Activated CD4-positive, CD25-positive, alpha-beta regulatory T cell treated with anti-CD3 and anti-CD28 coated beads, Interleukin-2, amount 50 U/mL, for 72 hours (primary cell): Measurements from ENCODE around the gene GLIS1.

ENCODE experiments used
- DNase-seq: peaks from one replicate; pipeline ENCODE4 v3.0.0; 2021

The GLIS1 gene

DNA sequence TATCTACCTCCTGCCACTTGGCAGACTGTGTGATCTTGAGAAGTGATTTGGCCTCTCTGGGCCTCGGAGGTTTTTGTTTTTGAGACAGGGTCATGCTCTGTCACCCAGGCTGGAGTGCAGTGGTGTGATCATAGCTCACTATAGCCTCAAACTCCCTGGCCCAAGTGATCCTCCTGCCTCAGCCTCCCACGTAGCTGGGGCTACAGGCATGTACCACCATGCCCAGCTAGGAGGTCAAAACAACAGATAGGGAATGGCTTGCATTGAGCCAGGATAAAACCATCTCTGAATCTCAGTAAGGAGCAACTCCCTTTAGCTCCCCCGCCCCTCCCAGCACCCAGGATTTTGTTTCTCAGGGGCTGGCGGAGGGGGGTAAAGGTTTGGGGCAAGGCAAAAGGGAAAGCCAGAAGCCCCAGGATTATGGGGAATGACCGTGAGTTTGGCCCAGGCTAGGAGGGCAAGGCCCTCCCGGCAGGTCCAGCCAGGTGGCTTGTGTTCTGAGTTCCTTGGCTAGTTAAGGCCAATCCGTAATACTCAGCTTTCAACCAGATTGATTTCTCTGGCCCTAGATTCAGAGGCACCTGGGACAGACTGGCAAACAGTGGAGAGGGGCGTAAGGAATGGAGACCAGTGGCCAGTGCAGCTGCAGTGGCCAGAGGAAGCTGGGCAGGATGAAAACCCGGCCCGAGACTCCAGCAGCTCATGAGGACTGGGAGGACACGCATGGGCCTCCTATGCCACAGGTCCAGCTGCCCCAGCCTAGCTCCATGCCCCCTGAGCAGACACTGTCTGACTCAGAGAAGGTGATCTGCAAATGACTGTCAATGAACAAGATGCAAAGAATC, 149.7 kb downstream of the GLIS1 start:
- DNase-seq = no peak

DNA sequence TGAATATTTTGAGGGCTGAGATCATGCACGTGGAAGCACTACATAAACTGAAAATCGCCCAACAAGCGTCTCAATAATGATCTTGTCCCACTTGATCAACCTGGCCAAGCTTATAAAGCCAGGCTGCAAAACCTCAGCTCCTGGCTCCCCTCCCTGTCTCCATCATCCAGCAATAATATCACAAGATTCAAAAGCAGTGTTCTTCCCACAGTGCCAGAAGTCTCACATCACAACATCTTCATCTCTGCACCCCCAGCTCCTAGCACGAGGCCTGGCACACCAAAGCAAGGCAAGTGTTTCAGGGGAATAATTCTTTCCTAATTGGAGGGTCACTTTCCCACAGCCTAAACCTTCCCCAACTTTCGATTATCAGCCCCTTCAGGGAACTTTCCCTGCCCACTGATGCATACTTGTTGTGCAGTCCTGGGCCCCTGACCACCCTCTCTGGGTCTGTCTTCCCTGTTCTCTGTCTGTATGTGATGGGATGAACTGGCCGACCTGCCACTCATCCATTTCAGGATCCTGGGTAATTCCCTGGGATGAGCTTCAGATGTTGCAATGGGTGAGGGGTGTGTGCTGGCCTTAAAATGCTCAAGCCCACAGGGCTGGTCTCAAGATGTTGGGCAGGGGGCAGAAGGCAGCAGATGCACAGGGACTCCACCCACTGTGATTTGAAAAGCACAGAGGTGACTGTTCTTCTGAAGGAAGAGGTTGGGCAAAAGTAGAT, 150.7 kb downstream of the GLIS1 start:
- no peak for DNase-seq

DNA sequence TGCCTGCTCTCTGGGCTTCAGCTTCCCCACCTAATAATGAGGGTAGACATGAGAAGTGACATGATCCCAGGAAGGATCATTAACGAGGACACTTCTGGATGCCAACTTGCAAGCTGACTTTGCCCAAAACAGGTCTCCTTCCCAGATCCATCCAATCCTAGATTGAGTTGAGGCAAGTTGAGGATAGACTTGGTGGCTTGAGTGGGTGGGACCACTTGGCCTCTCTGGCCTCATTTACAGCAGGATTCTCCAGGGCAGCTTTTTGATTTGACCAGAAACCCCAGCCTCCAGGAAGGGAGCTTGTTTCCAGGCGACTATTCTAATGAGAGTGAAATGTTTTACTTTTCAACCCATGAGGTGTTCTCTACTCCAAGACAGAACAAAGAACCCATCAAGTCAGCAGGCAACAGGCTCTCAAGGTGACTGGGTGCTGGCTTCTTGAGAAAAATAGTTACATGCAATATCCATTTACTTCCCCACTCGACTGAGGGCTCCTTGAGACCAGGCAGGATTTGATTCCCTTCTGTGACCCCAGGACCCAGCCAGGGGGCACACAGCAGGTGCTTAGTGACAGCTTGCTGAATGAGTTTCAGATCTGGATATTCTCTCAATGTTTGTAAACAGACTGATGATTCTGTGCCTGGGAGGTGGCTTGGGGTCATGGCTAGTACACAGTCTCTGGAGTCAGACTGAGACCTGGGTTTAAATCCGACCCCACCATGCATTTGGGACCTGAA, 151.5 kb downstream of the GLIS1 start:
- DNase-seq = no peak

DNA sequence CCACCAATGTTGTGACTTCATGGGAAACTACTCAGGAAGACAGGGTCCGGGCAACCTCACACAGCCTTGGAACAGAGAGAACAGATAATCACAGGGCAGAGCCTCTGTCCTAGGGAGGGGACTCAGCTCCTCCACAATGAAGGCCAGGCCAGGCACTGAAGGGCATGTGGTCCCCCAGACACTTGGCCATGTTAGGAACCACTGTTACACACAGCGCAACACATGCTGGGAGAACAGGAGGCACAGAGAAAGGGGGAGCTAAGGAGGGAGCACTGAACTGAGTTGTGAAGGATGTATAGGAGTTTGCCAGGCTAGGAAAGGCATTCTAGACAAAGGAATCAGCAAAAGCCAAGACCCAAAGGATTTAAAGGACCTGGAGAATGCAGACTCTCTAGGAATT, 152.2 kb downstream of the GLIS1 start:
- DNase-seq = no peak

DNA sequence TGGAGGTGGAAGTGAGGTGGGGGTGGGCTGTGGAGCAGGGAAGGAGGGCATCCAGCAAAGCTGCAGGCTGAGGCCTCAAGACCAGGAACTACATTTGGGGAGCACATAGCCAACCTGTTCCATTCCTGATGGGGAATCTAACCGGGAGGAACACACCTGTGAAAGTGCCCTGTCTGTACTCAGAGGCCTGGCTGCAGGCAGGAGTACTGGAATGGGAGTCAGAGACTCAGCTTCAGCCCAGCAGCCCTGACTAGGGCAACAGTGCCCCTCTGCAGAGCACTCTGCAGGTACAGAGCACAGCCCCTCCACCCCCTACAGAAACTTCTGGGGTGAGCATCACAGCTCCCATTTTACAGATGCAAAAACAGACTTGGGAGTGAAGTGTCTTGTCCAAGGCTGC, 153.4 kb downstream of the GLIS1 start:
- DNase-seq = no peak

DNA sequence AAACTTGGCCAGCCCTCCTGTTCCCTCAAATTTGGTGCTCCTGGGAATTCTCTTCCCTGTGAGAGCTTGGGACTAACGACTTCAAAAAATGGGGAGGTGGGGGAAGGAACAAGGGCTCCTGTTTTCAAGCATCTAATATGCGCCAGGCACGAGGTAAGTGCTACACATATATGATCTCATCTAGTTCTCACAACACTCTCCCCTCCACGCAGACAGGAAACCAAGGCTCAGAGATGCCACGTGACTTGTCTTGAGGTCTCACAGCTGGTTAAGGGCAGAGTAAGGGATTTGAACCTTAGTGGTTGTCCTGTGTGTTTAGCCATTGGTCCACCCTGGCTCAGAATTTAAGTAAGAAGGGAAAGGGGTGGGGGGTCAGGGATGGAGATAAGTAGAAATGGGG, 153.8 kb downstream of the GLIS1 start:
- no peak for DNase-seq

DNA sequence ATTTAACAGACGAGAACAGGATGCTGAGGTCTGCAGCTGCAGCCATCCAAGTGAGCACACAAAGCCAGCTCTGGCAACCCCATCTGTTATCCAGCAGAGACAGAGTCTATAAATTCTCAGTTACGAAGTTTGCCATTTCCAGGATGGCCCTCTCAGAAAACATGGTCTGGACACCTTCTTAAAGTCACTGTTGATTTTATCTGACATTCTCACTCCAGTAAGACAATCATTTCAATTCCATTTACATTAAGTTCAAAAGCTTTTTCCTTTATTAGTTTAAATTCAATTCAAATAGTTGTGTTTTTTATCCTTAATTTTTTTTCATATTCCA, 154.2 kb downstream of the GLIS1 start:
- DNase-seq = no peak

DNA sequence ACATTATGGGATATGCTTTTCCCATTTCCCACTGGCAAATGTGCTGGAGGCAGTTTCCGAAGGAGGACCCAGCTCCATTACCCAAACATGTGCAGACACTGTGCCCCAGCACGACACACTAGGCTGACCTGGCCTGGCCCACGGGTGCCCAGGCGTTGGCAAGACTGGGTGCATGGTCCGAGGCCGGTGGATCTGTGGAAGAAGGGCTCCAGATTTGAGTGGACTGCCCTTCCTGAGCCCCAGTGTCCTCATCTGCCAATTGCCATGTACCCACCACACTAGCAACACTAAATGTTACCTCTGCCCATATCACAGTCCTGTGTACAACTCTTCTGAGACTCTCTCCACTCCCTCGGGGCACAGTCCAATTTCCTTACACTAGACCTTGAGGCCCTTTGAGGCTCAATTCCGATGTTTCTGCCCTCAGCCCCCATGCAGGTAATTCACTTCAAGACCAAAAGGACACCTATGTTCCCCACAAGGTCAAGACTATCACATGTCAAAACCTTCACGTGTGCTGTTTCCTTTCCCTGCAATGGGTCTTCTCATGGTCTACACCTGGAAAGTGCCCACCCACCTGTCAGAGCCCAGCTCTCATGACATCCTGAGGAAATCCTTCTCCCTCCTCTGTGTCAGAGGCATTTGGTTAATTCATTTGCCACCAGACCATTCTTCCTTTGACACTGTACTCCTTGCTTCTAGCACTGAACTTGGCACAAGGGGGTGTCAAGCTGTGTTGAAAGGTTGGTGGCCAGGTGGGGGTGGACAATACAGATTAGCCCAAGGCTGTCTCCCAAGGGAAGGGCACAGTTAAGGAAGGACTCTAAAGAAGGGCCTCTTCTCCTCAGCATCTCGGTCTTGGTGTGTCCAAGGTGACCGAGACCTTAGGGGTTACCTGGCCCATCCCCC, 154.8 kb downstream of the GLIS1 start:
- no peak for DNase-seq

DNA sequence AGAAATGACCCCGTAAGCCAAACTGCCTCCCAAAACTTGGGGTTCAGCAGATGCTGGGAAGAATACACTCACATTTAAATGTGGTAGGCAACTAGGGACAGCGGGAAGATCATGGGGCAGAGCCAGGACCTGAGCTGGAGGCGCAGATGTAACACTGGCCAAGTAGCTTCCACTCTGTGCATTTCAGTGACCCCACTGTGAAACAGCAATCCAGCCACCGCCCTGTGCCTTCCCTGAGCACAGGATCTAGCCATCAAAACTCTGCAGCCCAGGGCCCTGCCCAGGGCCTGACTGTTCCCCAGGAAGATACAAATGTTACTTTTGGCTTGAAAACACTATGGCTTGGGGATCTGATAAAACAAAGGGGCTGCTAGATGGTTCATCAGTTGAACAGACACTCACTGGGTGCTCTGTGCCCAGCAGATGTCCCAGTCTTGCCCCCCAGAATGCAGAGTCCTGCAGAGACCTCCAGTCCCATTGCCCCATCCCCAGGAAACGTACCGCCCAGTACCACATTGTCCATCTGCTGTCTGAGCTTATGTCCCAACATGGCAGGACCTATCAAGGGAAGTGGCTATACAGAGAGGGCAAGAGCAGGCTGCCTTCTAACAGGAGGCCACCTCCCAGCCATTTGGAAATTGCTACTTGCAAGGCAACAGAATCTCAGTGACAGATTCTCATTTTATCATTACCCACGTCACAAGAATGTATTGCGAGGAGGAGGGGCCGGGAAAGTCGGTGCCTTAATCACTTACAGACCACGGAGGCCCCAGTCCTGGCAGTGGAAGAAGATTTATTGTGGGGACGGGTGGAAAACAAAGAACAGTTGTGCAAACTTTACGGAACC, 155.7 kb downstream of the GLIS1 start:
- DNase-seq = peak; percentile 15

DNA sequence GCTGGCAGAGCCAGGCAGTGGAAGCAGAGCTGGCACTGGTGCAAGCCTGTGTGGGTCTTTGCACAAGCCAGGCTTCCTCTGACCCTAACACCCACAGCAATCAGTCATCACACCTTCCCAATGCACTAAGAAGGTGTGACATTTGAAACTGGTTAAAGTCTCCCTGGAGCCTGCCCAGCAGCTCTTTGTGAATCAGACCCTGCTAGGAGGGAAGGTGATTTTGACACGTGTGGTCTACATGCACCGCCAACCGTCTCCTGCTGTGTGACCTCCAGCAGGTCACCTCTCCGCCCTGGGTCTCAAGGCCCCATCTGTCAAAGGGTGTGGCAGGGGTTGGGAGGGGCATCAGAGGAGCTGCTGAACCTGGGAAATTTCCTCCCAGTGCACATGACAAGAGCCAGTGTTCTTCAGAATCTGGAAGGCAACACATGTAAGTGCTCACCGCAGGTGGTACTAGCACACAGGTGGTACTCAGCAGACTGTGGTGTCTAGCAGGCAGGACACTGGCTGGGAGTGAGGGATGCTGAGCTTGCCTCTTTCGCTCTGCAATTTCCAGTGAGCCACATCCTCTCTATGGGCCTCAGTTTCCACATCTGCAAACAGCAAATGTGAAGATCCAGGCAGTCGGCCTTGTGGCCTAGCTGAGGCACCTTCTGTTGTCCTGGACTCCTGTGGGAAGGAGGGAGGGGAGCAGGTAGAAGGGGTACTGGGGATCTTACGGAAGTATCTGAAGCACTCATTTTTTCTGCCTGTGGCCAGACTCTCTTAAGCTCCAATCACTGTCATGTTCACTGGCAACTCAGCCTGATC, 156.5 kb downstream of the GLIS1 start:
- DNase-seq = peak; percentile 9

DNA sequence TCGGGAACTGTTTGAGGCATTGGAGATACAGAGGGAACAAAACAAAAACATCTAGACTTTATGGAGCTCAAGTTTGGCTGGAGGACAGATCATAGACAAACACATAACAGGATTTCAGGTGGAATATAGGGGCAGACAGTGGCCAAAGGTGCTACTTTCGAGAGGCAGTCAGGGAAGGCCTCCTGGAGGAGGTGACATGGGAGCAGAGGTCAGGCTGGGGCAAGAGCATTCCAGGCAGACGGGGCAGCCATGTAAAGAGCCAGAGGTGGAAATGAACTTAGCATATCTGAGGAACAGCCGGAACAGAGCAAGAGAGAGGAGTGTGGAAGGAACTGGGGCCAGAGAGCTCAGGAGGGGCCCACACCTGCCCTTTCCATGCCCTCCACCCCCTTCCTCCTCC, 157.5 kb downstream of the GLIS1 start:
- DNase-seq = no peak

DNA sequence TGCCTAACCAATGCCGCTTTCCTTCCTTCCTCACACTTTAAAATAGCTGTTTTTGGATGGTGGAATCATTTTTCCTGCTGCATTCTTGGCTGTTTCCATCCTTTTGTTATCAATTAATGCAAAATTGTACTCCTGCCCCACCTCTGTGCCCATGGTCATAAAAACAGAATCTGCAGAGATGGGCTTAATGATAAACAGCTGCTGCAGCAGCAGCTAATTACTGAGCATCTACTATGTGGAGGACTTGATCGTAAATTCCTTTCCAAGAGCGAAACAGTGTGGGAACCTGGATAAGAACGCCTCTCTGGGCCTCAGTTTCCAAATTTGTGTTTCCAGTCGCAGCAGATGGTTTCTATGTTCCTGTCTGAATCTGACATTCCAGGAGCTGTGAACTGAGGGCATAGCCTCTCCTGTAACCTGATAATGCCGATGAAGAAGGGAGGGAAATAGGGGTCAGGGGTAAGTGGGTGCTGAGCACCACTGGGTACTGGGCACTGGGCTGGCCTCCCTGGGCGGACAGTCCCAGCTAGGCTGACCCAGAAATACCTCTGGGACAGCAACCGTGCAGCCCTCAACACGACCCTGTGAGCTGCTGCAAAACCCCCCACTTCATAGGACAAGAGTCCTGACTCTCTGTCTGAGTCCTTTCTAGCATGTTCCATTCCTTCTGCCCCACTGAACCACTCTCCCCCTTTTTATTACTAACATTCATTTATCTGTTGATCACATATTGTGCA, 158.1 kb downstream of the GLIS1 start:
- no peak for DNase-seq

DNA sequence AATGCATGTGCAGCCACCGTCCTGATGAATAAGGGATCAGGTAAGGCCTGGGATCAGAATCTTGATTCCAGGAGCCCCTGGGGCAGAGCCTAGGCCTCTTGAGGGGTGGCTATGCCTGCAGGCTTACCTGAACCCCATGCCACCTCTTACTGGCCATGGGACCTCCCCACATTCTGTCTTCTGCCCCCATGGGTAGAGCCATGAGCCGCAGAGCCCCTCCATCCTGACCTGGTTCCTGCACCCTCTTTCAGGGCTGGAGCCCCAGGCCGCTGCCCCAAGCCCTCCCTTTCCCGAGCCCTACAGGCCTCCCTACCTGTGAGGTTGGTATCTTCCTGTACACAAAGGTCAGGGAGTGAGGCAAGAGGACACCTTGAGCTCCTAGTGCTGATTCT, 159.0 kb downstream of the GLIS1 start:
- DNase-seq = no peak

DNA sequence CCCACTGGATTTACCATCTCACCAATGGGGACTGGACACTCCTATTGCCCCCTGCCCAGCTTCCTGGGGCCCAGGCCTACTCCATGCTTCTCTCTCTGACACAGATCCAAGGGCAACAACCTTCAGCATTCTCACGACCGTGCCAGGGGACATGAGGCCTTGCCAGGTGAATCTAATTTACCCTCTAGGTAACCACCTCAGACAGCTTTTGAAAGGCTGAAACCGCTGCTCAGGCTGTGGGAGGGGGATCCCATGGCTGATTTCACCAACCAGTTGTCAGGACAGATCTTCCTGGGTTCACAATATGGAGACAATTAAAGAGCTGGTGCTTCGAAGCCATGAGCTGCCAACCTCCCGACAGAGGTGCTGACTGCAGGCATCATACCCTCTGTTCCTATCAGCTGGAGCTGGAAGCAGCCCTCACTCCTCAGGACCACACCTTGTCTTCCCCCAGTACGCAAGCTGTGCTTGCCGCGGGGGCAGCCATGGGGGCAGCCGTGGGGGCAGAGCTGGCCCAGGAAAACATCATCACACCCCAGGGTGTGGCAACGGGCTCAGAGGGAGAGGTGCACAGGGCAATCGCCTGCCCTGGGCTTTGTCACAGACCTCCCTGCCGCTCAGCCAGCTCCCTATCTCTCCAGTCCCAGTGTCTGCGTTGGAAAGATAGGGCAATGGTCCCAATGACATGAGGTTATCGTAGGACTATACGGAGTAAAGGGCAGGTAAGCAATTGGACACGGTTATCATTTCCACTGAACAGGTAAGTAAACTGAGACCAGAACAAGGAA, 159.5 kb downstream of the GLIS1 start:
- DNase-seq = peak; percentile 24

DNA sequence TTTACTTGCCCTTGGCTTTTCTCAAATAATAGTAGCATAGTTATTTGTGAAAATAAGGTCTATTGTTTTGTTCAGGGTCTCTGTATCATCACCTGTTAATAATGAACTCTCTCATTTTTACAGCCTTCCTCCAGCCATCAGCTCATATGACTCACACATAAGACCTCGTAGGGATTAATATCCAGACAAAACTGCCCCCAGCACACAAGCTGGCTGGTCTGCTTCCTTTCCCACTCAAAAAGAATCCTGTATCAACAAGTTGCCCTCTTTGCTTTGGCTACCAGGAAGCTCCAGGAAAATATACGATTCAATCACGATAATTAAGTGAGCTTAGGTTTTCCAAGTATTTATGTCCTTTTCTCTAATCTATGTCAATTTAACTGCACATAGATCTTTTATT, 160.6 kb downstream of the GLIS1 start:
- DNase-seq = no peak

DNA sequence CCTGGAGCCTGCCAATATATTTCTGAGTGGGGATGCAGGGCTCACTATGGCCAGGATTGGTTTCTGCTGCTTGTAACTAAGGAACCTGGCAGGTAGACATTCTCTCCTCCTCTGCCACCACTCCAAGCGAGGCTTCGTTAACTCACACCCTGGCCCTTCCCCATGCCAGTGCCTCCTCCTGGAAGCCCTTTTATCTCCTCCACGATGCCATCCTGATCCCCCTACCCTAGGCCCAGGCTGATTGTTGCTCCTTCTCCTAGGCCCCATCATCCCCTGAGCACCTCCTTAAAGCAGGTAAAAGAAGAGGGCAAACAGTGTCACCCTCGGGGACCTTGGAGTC, 161.2 kb downstream of the GLIS1 start:
- DNase-seq = no peak

DNA sequence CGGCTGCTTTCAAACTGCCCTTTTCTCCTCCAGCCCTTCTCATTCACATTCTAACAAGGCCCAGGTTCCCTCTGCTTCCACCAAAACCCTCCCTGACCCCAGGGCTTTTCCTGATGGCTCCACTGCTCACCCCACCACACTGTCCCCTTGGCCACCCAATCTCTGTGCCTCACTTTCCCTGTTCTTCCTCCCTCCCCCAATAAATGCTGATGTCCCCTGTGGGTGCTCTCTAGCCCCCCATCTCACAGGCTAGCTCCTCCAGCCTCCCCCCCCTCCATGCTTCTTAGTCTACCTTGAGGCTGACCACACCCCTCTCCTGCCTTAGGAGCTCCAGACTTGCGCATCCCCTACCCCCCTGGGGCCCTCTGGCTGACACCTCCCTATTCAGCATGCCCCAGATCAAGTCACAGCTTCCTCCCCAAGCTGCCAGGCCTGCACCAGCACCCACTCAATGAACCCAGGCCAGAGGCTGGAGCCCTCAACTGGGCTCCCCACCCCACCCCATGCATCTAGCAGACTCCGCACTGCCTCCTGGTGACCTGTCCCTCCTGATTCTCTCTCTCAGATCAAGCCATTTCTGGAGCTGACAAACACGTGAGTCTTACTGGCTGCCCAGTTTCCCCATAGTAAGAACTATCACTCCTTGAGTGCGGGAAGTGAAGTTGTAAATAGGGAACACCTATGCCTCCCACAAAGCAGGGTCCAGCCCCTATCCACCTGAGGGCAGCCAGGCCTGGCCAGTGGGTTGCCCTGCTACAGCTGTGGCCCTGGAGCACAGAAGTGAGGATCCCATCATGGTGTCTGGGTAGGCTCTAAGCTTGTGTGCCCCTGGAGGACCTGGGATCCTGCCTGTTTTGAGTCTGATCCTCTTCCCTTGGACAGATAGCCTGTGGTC, 161.9 kb downstream of the GLIS1 start:
- DNase-seq = peak; percentile 17

DNA sequence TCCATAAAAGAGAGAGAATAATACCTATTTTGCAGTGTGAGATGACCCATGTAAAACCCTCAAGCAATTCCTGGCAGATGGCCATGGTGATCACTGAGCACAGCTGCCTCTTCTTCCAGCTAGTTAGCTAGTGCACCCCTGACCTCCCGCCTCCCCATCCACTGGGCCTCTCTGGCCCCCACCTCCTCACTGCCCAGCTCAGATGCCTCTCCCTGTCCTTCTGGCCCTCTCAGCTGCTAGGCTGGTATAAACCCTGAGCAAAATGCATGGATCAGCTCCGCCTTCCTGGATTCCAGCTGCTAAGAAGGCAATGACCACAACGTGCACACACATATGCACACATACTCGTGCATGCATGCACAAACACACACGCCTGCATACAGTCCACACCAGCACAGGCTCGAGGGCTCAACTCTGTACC, 162.6 kb downstream of the GLIS1 start:
- peak; percentile 12 for DNase-seq
